ENCODE data around the gene ZNF8. TPM values are rescaled to one million over a fixed set of nuclear protein-coding genes. Genes with fewer than 3 reads are reported as not detected.

The ZNF8 gene
- total RNA-seq: 4.3 and 6.6 TPM in 2 replicates

GRCh38 chr19:58278541-58279041, at the start of gene ZNF8:
Gene ZNF8 (plus strand): TSS chr19:58278955. CDS start chr19:58279082, 127 bp downstream.

GRCh38 chr19:58305065-58305931, 26.5 kb downstream of the ZNF8 start, which contains the start of gene ERVK3-1:
Gene ERVK3-1 (plus strand): TSS chr19:58305377. CDS start chr19:58312169, 6,792 bp downstream.

GRCh38 chr19:58326914-58327726, 48.4 kb downstream of the ZNF8 start, which contains the start of gene ZSCAN22:
Gene ZSCAN22 (plus strand): TSS chr19:58326994. CDS start chr19:58334803, 7,809 bp downstream.

Other genes with a start within 250 kb of the ZNF8 start
- not detected in 2 replicates for gene ZSCAN1, start 244.9 kb upstream of the ZNF8 start, total RNA-seq
- 3.3 and 3.4 TPM in 2 replicates for gene ZNF135, start 219.7 kb upstream of the ZNF8 start, total RNA-seq
- gene ZSCAN18, start 180.7 kb upstream of the ZNF8 start, total RNA-seq: 34.6 and 41.3 TPM in 2 replicates
- 9.1 and 10.0 TPM in 2 replicates for gene ZNF329, start 128.2 kb upstream of the ZNF8 start, total RNA-seq
- 14.6 and 18.6 TPM in 2 replicates for gene ZNF274, start 95.9 kb upstream of the ZNF8 start, total RNA-seq
- 21.0 and 23.2 TPM in 2 replicates for gene ZNF544, start 50.0 kb upstream of the ZNF8 start, total RNA-seq
- gene ERVK3-1, start 26.4 kb downstream of the ZNF8 start, total RNA-seq: 34.7 and 40.5 TPM in 2 replicates
- gene ZSCAN22, start 48.0 kb downstream of the ZNF8 start, total RNA-seq: 1.9 and 2.0 TPM in 2 replicates
- 16.1 and 31.5 TPM in 2 replicates for gene A1BG, start 74.5 kb downstream of the ZNF8 start, total RNA-seq
- 0.17 and 0.47 TPM in 2 replicates for gene ZNF497, start 83.8 kb downstream of the ZNF8 start, total RNA-seq
- 3.3 and 7.1 TPM in 2 replicates for gene ZNF837, start 102.1 kb downstream of the ZNF8 start, total RNA-seq
- 2,866 and 3,935 TPM in 2 replicates for gene RPS5, start 108.3 kb downstream of the ZNF8 start, total RNA-seq
- gene RNF225, start 116.7 kb downstream of the ZNF8 start, total RNA-seq: 0.09 TPM in 1 of 2 replicates, not detected in the other
- gene ZNF584, start 129.7 kb downstream of the ZNF8 start, total RNA-seq: 9.0 and 18.3 TPM in 2 replicates
- 3.8 and 4.4 TPM in 2 replicates for gene ZNF132, start 161.2 kb downstream of the ZNF8 start, total RNA-seq
- gene ZNF324B, start 172.7 kb downstream of the ZNF8 start, total RNA-seq: 6.2 and 7.1 TPM in 2 replicates
- gene ZNF324, start 188.1 kb downstream of the ZNF8 start, total RNA-seq: 9.4 and 10.4 TPM in 2 replicates
- 14.0 and 15.7 TPM in 2 replicates for gene ZNF446, start 197.4 kb downstream of the ZNF8 start, total RNA-seq
- gene SLC27A5, start 233.0 kb downstream of the ZNF8 start, total RNA-seq: 2.8 and 3.0 TPM in 2 replicates
- gene ZBTB45, start 240.9 kb downstream of the ZNF8 start, total RNA-seq: 15.2 and 15.5 TPM in 2 replicates

All from pericardium fibroblast (primary cell).